H9 (cell line): ENCODE data around the gene TMEM100. TPM values are rescaled to one million over a fixed set of nuclear protein-coding genes. Genes with fewer than 3 reads are reported as not detected.

Experiments used
- DNase-seq: peaks from one replicate; pipeline ENCODE4 v3.0.0-alpha.2; 2017
- H2AFZ ChIP-seq: one replicate; pipeline ENCODE4 v1.6.1; 2013; ENCODE audit warnings: mild to moderate bottlenecking, low read length, control low read depth, moderate library complexity
- H2AK5ac ChIP-seq: 2 replicates; pipeline ENCODE4 v1.6.1; 2013; ENCODE audit warnings: low read length, control low read depth, mixed read lengths; ENCODE audit not compliant: insufficient read length
- H2BK120ac ChIP-seq: one replicate; pipeline ENCODE4 v1.6.1; 2013; ENCODE audit warnings: low read depth, mild to moderate bottlenecking, low read length, control low read depth, inconsistent platforms; ENCODE audit not compliant: poor library complexity, severe bottlenecking
- H2BK12ac ChIP-seq: 2 replicates; pipeline ENCODE4 v1.6.1; 2013; ENCODE audit warnings: low read length, control low read depth, mixed read lengths, low read depth; ENCODE audit not compliant: insufficient read length
- H2BK15ac ChIP-seq: 2 replicates; pipeline ENCODE4 v1.6.1; 2013; ENCODE audit warnings: low read depth, low read length, control low read depth
- H2BK20ac ChIP-seq: one replicate; pipeline ENCODE4 v1.6.1; 2013; ENCODE audit warnings: low read depth, mild to moderate bottlenecking, low read length, control low read depth, inconsistent platforms; ENCODE audit not compliant: poor library complexity, severe bottlenecking
- H2BK5ac ChIP-seq: 2 replicates; pipeline ENCODE4 v1.6.1; 2013; ENCODE audit warnings: low read length, control low read depth, mixed read lengths; ENCODE audit not compliant: insufficient read length
- H3K14ac ChIP-seq: 2 replicates; pipeline ENCODE4 v1.6.1; 2013; ENCODE audit warnings: low read length, control low read depth; ENCODE audit not compliant: insufficient read depth
- H3K18ac ChIP-seq: 2 replicates; pipeline ENCODE4 v1.6.1; 2013; ENCODE audit warnings: low read depth, mild to moderate bottlenecking, mixed read lengths, low read length, control low read depth; ENCODE audit not compliant: insufficient read length
- H3K23ac ChIP-seq: 2 replicates; pipeline ENCODE4 v1.6.1; 2013; ENCODE audit warnings: low read length, control low read depth, mixed read lengths, low read depth; ENCODE audit not compliant: insufficient read length
- H3K23me2 ChIP-seq: 2 replicates; pipeline ENCODE4 v1.6.1; 2013; ENCODE audit warnings: low read depth, mild to moderate bottlenecking, mixed read lengths, low read length, control low read depth; ENCODE audit not compliant: insufficient read length, poor library complexity, severe bottlenecking
- H3K27ac ChIP-seq: 2 replicates; pipeline ENCODE4 v1.5.1; 2013; ENCODE audit warnings: low read length, control low read depth, mixed read lengths, low read depth; ENCODE audit not compliant: insufficient read length
- H3K27me3 ChIP-seq: 2 replicates; pipeline ENCODE4 v1.6.1; 2013; ENCODE audit warnings: low read length, control low read depth, inconsistent platforms; ENCODE audit not compliant: insufficient read depth
- H3K4ac ChIP-seq: 2 replicates; pipeline ENCODE4 v1.6.1; 2013; ENCODE audit warnings: low read depth, mild to moderate bottlenecking, control low read depth, inconsistent platforms, low read length, moderate library complexity
- H3K4me1 ChIP-seq: 2 replicates; pipeline ENCODE4 v1.6.1; 2013; ENCODE audit warnings: low read length, control low read depth, inconsistent platforms; ENCODE audit not compliant: insufficient read depth
- H3K4me2 ChIP-seq: 2 replicates; pipeline ENCODE4 v1.6.1; 2013; ENCODE audit warnings: low read length, control low read depth, mixed read lengths; ENCODE audit not compliant: insufficient read length, insufficient read depth
- H3K56ac ChIP-seq: 2 replicates; pipeline ENCODE4 v1.6.1; 2013; ENCODE audit warnings: low read depth, mild to moderate bottlenecking, mixed read lengths, low read length, control low read depth; ENCODE audit not compliant: insufficient read length
- H3K79me1 ChIP-seq: 2 replicates; pipeline ENCODE4 v1.6.1; 2013; ENCODE audit warnings: low read depth, mild to moderate bottlenecking, moderate library complexity, low read length, control low read depth, inconsistent platforms; ENCODE audit not compliant: insufficient read depth, poor library complexity, severe bottlenecking
- H3K79me2 ChIP-seq: 2 replicates; pipeline ENCODE4 v1.6.1; 2013; ENCODE audit warnings: low read length, control low read depth, inconsistent platforms; ENCODE audit not compliant: insufficient read depth
- H3K9ac ChIP-seq: 2 replicates; pipeline ENCODE4 v1.6.1; 2013; ENCODE audit warnings: low read length, control low read depth, mixed read lengths; ENCODE audit not compliant: insufficient read length; ENCODE audit errors: extremely low read depth
- H3K9me3 ChIP-seq: one replicate; pipeline ENCODE4 v1.6.1; 2013; ENCODE audit warnings: low read depth, low read length, inconsistent platforms; ENCODE audit not compliant: control insufficient read depth
- H3T11ph ChIP-seq: one replicate; pipeline ENCODE4 v1.6.1; 2013; ENCODE audit warnings: mild to moderate bottlenecking, low read length, control low read depth, inconsistent platforms
- H4K20me1 ChIP-seq: one replicate; pipeline ENCODE4 v1.6.1; 2013; ENCODE audit not compliant: control insufficient read depth, insufficient read length, insufficient read depth
- H4K5ac ChIP-seq: 2 replicates; pipeline ENCODE4 v1.6.1; 2013; ENCODE audit warnings: low read depth, mild to moderate bottlenecking, mixed read lengths, low read length, control low read depth; ENCODE audit not compliant: insufficient read length
- H4K8ac ChIP-seq: replicated peaks from 2 replicates; pipeline ENCODE4 v1.6.1; 2013; ENCODE audit warnings: low read length, control low read depth, mixed read lengths, low read depth; ENCODE audit not compliant: insufficient read length
- H4K91ac ChIP-seq: 2 replicates; pipeline ENCODE4 v1.6.1; 2013; ENCODE audit warnings: low read depth, mild to moderate bottlenecking, moderate library complexity, mixed read lengths, low read length, control low read depth; ENCODE audit not compliant: insufficient read length
- H3K27ac Mint-ChIP-seq, 3 experiments: 2 replicates in 2 of 3; 3 replicates in 1 of 3; pipeline ENCODE4 v1.8.0; 2020 to 2021; ENCODE audit warnings: mixed read lengths in 3 of 3, mild to moderate bottlenecking in 1 of 3, moderate library complexity in 1 of 3
- H3K27me3 Mint-ChIP-seq: 2 replicates; pipeline ENCODE4 v1.8.0; 2021; ENCODE audit warnings: low read depth, mild to moderate bottlenecking, moderate library complexity, mixed read lengths
- H3K36me3 Mint-ChIP-seq, 3 experiments: 2 replicates in 2 of 3; 3 replicates in 1 of 3; pipeline ENCODE4 v1.8.0; 2020 to 2021; ENCODE audit warnings: low read depth in 3 of 3, mixed read lengths in 3 of 3; ENCODE audit not compliant: insufficient read depth in 1 of 3
- H3K4me1 Mint-ChIP-seq, 2 experiments: 2 replicates each; pipeline ENCODE4 v1.8.0; 2020; ENCODE audit warnings: mixed read lengths in 2 of 2
- H3K4me3 Mint-ChIP-seq, 2 experiments: 2 replicates in 1 of 2; 3 replicates in 1 of 2; pipeline ENCODE4 v1.8.0; 2020 to 2021; ENCODE audit warnings: mild to moderate bottlenecking in 2 of 2, mixed read lengths in 2 of 2, moderate library complexity in 1 of 2
- H3K9me3 Mint-ChIP-seq, 2 experiments: 2 replicates in 1 of 2; 3 replicates in 1 of 2; pipeline ENCODE4 v1.8.0; 2020; ENCODE audit warnings: mild to moderate bottlenecking in 2 of 2, mixed read lengths in 2 of 2, moderate library complexity in 1 of 2
- WGBS: extraction: QIAGEN DNeasy Blood & Tissue Kit; methylation state at CpG from one replicate; pipeline ENCODE4 v1.1.7; 2013; ENCODE audit warnings: missing lambda C conversion rate, low lambda C conversion rate, mixed read lengths; ENCODE audit not compliant: insufficient read length; ENCODE audit errors: extremely low coverage; 5-methylcytosine and 5-hydroxymethylcytosine counted together
- total RNA-seq: library from RNA; stranded (reverse); gene quantifications from 2 replicates; pipeline ENCODE4 v1.2.1, GENCODE V29; 2021
- TF ChIP-seq, protein P1 (sequence below): fragments of 200-600 bp; sonication (generic); conservative IDR thresholded peaks from 3 replicates; pipeline ENCODE4 v1.8.0; 2021; ENCODE audit warnings: antibody characterized with exemption, mild to moderate bottlenecking

The TMEM100 gene
- total RNA-seq, 1 experiment from 2014 or later, result 0.17 TPM

DNA sequence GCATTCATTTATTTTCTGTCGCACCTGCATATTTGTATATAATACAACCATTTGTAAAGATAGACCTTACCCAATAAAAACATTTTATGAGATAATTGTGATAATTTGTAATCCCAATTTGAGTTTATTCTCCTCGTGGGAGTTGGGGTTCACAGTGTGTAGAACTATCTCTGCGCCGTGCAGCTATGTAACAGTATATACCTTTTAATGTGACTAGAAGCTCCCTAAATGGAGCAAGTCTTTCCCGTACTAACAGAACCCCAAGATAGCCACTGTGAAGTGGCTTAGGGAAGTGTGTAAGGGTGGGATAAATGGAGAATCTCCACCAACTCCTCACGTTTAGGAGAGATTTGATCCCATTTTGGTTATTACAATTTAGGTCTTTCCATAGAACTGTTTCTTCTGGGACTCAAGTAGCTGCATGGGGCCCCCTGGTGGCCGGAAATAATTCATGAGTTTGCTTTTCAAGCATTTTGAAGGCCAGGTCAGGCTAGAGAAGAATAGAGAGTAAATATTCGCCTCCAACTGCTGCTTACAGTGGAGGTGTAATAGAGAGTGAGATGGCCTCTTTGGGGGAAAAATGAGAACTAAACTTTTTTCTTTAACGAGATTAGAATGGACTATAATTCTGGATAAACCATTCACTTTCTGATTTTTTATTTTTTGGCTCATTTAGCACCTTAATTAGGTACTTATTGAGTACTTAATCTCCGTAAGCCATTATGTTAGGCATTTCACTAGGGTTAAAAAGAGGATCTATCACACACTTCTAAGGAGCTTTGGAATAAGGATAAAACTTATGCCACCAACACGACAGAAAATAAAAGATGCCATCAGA, 4.5 kb downstream of the TMEM100 start:
- Mint-ChIP-seq H3K4me3 (no peak overlapping the region), H3K27ac (no peak overlapping the region), H3K36me3 (no peaks in the 10 kb centered on the region), H3K4me1 (peaks cover 19 to 21% of the 10 kb centered on the region in 2 experiments), H3K9me3 (no peaks in the 10 kb centered on the region; a peak in 1 of 5 replicates), H3K27me3 (peaks cover 2% of the 10 kb centered on the region; the same call in 1 of the 2 replicates)
- no peak overlapping the region for H4K5ac ChIP-seq
- no peak overlapping the region for H3K18ac ChIP-seq
- TF ChIP-seq, protein P1, sequence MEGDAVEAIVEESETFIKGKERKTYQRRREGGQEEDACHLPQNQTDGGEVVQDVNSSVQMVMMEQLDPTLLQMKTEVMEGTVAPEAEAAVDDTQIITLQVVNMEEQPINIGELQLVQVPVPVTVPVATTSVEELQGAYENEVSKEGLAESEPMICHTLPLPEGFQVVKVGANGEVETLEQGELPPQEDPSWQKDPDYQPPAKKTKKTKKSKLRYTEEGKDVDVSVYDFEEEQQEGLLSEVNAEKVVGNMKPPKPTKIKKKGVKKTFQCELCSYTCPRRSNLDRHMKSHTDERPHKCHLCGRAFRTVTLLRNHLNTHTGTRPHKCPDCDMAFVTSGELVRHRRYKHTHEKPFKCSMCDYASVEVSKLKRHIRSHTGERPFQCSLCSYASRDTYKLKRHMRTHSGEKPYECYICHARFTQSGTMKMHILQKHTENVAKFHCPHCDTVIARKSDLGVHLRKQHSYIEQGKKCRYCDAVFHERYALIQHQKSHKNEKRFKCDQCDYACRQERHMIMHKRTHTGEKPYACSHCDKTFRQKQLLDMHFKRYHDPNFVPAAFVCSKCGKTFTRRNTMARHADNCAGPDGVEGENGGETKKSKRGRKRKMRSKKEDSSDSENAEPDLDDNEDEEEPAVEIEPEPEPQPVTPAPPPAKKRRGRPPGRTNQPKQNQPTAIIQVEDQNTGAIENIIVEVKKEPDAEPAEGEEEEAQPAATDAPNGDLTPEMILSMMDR, result peak; percentile 84
- no peak overlapping the region for H2AK5ac ChIP-seq
- no peak overlapping the region for H3K9ac ChIP-seq
- no peak overlapping the region for H2BK15ac ChIP-seq
- H3K79me2 ChIP-seq, result no peaks in the 10 kb centered on the region
- H4K8ac ChIP-seq, result no peak overlapping the region
- H4K20me1 ChIP-seq, result no peaks in the 10 kb centered on the region
- H2AFZ ChIP-seq, result peak overlapping the region; percentile 25
- no peaks in the 10 kb centered on the region for H3K27me3 ChIP-seq
- H3K79me1 ChIP-seq, result no peaks in the 10 kb centered on the region
- WGBS, result no CpG with 5 or more reads among the region's 11 CpGs
- H2BK120ac ChIP-seq, result no peak overlapping the region
- no peak overlapping the region for H2BK20ac ChIP-seq
- DNase-seq, result peak; percentile 82
- no peak overlapping the region for H3K4ac ChIP-seq
- no peak overlapping the region for H3T11ph ChIP-seq
- no peaks in the 10 kb centered on the region for H3K9me3 ChIP-seq
- no peak overlapping the region for H2BK12ac ChIP-seq
- no peak overlapping the region for H3K14ac ChIP-seq
- no peak overlapping the region for H3K56ac ChIP-seq
- H3K27ac ChIP-seq, result no peak overlapping the region
- no peak overlapping the region for H4K91ac ChIP-seq
- H3K23me2 ChIP-seq, result no peaks in the 10 kb centered on the region
- H3K23ac ChIP-seq, result no peak overlapping the region
- H3K4me2 ChIP-seq, result no peak overlapping the region
- peaks cover 1% of the 10 kb centered on the region; the same call in 1 of the 2 replicates for H3K4me1 ChIP-seq
- H2BK5ac ChIP-seq, result no peak overlapping the region
